GM15510 (cell line): Measurements from ENCODE around the gene TNNT2.

Experiments
- POLR2A ChIP-seq: IDR thresholded peaks from 3 replicates; pipeline ENCODE4 v1.6.1; 2011; ENCODE audit warnings: borderline replicate concordance; ENCODE audit not compliant: insufficient read length; ENCODE audit errors: extremely low read depth

TNNT2 gene

DNA sequence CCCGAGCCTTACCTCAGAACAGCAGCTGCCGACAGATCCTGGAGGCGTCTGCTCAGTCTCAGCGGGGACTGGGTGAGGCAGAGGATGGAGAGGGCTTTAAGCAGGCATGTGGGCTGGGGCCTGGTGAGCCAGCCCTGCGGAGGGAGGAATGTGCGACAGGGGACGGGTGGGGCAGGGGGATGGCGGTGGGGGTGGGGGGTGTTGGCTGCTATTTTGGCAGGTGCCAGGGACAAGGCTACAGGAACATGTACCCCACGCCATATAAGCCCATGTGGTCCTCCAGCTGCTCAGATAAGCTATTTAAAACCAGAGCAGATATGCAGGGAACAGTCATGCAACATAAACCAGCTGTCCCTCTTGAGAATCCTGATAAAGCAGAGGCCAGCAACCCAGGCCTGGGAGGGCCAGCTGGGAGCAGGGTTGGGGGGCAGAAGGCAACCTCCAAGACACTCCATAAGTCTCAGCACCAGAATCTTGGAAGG lies at the start of gene TNNT2:
TSS of gene TNNT2 (minus strand) at position 70 of the 482 bp plus-strand sequence. CDS start 4,426 bp downstream, outside the sequence.
- no peak for TF ChIP-seq POLR2A

- no peak for TF ChIP-seq POLR2A
These were observed 49.2 kb upstream of the TNNT2 start for GRCh38 chr1:201426479-201427310.

DNA sequence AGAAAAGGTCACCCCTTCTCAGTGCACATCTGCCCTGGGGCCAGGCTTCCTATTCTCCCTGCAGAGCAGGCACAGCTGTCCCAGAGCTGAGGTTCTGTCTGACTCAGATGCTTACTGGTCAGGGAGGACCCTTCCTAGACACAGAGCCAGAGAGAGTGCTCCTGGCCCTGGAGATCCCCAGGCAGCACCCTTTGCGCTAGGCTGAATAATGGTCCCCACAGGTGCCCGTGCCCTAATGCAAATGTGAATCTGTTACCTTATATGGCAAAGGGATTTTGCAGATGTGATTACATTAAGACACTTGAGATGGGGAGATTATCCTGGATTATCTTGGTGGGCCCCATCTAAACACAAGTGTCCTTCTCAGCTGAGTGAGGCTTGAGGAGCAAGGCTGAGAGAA lies 46.7 kb upstream of the TNNT2 start:
- no peak for TF ChIP-seq POLR2A

DNA sequence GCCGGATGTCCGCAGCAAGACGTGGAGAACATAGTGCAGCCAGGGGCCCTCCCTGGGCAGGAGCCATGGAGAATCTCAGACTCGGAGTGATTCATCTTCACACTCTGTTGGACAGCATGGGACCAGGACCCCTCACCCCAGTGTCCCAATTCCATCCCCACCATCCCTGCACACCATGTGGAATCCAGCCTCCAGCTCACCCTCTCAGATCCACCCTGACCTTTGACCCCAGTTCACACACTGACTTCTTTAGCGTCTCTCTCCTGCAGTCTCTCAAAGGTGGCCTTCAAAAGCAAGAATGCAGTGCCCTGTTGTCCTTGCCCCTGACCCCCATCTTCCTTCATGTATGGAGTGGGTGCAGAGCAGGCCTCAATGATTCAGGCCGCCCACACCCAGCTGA lies 46.2 kb upstream of the TNNT2 start:
- TF ChIP-seq POLR2A: no peak

GRCh38 chr1:201422436-201423030 lies 45.1 kb upstream of the TNNT2 start:
- TF ChIP-seq POLR2A: no peak

DNA sequence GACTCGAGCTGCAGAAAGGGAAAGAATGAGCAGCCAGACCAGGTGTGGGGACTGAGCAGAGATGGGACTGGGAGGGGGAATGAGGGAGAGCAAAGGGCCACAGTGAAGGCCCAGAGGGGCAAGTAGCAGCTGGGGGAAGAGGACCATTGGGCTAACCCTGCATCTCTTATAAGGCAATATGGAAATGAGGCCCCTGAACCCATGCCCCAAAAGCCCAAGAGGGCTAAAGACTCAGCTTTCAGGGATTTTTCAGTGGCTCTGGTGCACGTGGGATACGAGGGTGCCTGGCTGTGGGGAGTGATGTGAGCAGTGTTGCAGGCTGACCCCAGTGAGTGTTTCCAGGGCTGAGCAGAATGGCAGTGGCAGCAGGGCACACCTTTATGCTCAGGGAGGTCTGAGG lies 44.5 kb upstream of the TNNT2 start:
- no peak for TF ChIP-seq POLR2A

- no peak for TF ChIP-seq POLR2A
These were observed 43.6 kb upstream of the TNNT2 start for GRCh38 chr1:201421041-201421440.

DNA sequence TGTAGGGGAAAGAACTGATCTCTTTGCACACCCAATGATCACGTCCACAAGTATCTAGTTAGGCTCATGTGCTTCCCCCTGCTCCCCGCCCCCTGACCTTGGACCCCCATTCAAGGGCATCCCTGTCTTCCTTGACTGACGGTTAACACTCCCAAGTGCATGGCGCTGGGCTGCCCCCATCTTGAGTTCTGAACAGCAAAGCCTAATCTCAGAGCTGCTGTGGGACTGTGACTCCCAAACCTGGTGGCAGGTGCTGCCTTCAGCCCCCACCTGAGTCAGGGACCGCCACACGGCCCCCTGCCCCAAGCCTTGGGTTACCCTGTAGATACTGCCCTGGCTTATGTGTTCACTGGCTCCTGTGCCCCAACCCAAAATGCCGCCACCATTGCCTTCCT lies 43.1 kb upstream of the TNNT2 start:
- TF ChIP-seq POLR2A: no peak

GRCh38 chr1:201419746-201420607 lies 42.5 kb upstream of the TNNT2 start:
- no peak for TF ChIP-seq POLR2A

GRCh38 chr1:201419256-201419655 lies 41.8 kb upstream of the TNNT2 start:
- TF ChIP-seq POLR2A: no peak

- TF ChIP-seq POLR2A: no peak
These were observed 41.0 kb upstream of the TNNT2 start for GRCh38 chr1:201418461-201418860.

DNA sequence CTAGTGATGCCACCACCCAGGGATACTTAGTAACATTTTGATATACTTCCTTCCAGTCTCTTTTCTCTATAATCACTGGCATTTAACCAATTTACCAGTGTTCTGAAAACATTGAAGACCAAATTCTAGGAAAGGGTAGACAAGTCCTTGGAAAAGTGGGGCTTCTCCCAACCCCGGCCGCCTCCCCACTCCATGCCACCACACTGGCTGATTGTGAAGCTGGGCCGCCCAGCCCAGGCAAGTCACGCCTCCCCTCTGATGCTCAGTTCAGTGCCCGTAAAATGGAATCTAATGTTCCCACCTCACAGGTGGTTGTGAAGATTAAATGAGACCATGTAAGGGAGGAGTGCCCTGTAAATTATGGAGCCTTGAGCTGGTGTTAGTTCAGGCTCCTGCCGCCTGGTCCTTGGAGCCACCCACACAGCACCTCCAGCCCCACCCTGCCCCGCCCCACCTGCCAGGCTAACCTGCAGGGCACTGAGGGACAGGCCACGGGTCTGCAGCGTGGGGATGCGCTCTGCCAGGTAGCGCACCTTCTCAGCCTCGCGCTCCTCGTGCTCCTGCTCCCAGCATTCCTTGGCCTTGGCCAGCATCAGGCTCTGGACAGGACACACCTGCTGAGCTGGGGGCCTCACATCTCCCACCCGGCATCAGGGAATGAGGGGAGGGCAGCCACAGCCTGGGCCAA lies 36.7 kb upstream of the TNNT2 start:
- no peak for TF ChIP-seq POLR2A

DNA sequence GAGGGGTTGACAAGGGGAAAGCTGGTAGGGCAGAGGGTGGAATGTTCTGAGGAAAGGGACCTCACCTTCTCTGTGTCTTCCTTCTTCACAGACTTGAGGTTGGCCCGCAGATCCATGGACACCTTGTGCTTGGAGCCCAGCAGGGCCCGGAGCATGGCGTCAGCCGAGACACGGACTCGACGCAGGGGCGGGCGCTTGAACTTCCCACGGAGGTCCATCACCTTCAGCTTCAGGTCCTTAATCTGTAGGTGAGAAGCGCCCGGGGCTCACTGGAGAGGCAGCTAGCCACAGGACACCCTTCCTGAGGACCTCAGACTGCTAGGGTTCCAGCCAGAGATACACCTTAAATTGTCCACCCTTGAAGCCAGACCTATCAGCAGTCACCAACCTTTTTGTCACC lies 33.8 kb upstream of the TNNT2 start:
- no peak for TF ChIP-seq POLR2A

GRCh38 chr1:201409440-201409839 lies 32.0 kb upstream of the TNNT2 start:
- TF ChIP-seq POLR2A: no peak
